ENCODE measurements around the gene SFXN5. TPM values are rescaled to one million over a fixed set of nuclear protein-coding genes. Genes with fewer than 3 reads are reported as not detected.

The SFXN5 gene
- total and polyA plus RNA-seq, 11 donors: 6.0 to 12.5 (median 8.7) TPM

DNA sequence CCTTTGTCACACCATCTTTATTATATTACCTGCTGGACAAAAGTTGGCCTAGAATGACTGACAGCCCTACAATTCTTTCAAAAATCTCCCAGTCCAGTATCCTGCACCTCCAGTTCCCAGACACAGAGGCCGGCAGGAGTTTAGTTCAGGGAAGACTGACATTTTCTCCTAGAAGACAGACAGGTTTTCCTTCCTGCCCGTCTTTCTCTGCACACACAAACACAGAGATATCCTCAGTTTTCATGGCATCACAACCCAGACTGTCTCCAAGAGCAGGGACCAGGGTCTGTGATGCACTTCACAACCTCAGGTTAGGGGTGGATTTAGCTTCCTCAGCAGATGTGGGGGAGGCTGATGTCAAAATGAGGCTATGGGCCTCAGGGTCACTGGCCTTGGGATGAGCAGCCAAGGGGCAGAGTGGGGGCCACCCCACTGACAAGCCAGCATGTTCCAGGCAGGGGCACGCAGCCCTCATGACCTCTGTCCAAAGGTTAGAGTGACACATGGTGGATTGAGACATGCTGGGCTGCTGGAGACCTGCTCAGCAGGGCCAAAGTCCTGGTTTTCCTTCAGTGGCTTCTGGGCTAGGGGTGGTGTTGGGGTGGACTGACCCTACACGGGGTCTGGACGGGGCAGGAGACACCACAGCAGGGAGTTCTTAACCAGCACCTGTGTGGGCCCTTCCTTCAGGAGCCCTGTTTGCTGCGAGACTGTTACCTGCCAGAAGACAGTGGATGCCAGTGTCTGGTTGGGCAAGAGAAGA is 70.5 kb downstream of the SFXN5 start:
- no peaks in the 10 kb centered on the region for H3K9me3 ChIP-seq
- no peak overlapping the region for H3K27ac ChIP-seq
- 92 to 97% (median 95%) methylated on average over 5 to 6 of the region's 6 CpGs for WGBS, 4 donors
- H3K27me3 ChIP-seq: no peaks in the 10 kb centered on the region
- DNase-seq: no peak
- peaks cover 0 to 30% (median 8%) of the 10 kb centered on the region in 9 donors for H3K36me3 ChIP-seq
- TF ChIP-seq POLR2A (IDR thresholded peaks at IDR 0.05): no peak
- TF ChIP-seq, protein P1, sequence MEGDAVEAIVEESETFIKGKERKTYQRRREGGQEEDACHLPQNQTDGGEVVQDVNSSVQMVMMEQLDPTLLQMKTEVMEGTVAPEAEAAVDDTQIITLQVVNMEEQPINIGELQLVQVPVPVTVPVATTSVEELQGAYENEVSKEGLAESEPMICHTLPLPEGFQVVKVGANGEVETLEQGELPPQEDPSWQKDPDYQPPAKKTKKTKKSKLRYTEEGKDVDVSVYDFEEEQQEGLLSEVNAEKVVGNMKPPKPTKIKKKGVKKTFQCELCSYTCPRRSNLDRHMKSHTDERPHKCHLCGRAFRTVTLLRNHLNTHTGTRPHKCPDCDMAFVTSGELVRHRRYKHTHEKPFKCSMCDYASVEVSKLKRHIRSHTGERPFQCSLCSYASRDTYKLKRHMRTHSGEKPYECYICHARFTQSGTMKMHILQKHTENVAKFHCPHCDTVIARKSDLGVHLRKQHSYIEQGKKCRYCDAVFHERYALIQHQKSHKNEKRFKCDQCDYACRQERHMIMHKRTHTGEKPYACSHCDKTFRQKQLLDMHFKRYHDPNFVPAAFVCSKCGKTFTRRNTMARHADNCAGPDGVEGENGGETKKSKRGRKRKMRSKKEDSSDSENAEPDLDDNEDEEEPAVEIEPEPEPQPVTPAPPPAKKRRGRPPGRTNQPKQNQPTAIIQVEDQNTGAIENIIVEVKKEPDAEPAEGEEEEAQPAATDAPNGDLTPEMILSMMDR (IDR thresholded peaks at IDR 0.05): no peak
- no peak overlapping the region for H3K4me3 ChIP-seq
- peaks cover 0 to 5% (median 0%) of the 10 kb centered on the region in 12 donors for H3K4me1 ChIP-seq
- intact Hi-C loops (cut with DNase I): no loop called here
- ATAC-seq: no peak

GRCh38 chr2:72999729-73000725 is 71.5 kb downstream of the SFXN5 start:
- intact Hi-C loops (cut with DNase I): no loop called here
- H3K27ac ChIP-seq: no peak overlapping the region
- no peaks in the 10 kb centered on the region for H3K9me3 ChIP-seq
- ATAC-seq (no peak), DNase-seq (no peak)
- no peak for TF ChIP-seq POLR2A (IDR thresholded peaks at IDR 0.05)
- TF ChIP-seq, protein P1 (IDR thresholded peaks at IDR 0.05): no peak
- WGBS, 4 donors: 93 to 96% (median 95%) methylated on average over 10 to 13 of the region's 13 CpGs
- H3K27me3 ChIP-seq: no peaks in the 10 kb centered on the region
- no peak overlapping the region for H3K4me3 ChIP-seq
- H3K36me3 ChIP-seq: peaks cover 0 to 33% (median 9%) of the 10 kb centered on the region in 9 donors
- H3K4me1 ChIP-seq: peaks cover 0 to 5% (median 0%) of the 10 kb centered on the region in 12 donors

DNA sequence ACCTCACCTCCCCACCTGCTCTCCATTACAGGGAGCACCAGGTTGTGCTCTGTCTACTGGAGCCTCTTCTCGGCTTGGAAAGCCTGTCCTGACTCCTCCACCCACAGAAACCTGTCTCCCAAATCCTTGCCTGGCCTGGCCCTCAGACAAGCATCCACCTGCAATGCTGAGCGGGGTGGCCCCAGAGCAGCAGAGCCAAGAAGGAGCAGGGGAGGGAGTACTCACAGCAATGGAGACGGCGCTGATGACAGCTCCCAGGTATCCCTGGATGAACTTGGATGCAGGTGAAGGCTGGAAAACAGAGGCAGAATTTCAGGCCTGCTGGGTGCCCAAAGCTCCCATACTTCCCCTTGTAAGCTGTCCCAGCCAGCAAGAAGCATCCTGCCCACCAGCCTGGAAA is 72.8 kb downstream of the SFXN5 start:
- H3K27ac ChIP-seq: no peak overlapping the region
- ATAC-seq (no peak), DNase-seq (peak in 1 of 5 donors; percentile 6)
- H3K4me3 ChIP-seq: no peak overlapping the region
- WGBS, 4 donors: 88 to 100% (median 91%) methylated on average over 4 of the region's 4 CpGs
- intact Hi-C loops (cut with DNase I): no loop called here
- H3K27me3 ChIP-seq: no peaks in the 10 kb centered on the region
- peaks cover 0 to 4% (median 0%) of the 10 kb centered on the region in 12 donors for H3K4me1 ChIP-seq
- peaks cover 0 to 33% (median 9%) of the 10 kb centered on the region in 9 donors for H3K36me3 ChIP-seq
- no peaks in the 10 kb centered on the region for H3K9me3 ChIP-seq
- TF ChIP-seq, protein P1 (IDR thresholded peaks at IDR 0.05): no peak
- TF ChIP-seq POLR2A (IDR thresholded peaks at IDR 0.05): no peak

DNA sequence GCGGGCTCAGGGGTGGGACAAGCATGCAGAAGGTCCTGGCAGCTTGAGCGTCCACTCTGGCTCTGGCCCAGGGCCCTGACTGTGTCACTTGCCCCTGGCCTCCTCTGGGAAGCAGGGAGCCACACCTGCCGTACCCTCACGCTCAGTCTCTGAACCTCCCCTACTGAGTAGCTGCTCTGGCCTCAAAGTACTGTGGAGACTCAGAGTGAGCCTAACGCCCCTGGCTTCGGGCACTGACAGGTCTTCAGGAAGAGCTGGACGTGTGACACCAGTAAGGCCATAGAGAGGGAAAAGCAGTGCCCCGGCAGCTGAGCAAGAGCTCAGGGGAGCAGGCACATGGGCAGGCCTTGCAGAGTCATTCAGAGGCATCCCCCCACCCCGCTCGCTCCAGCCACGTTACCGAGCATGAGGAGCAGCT is 73.3 kb downstream of the SFXN5 start:
- Histone ChIP-seq H3K4me1 (peaks cover 0 to 4% (median 0%) of the 10 kb centered on the region in 12 donors), H3K27ac (no peak overlapping the region), H3K36me3 (peaks cover 0 to 33% (median 9%) of the 10 kb centered on the region in 9 donors), H3K4me3 (no peak overlapping the region), H3K9me3 (no peaks in the 10 kb centered on the region), H3K27me3 (no peaks in the 10 kb centered on the region)
- TF ChIP-seq POLR2A (IDR thresholded peaks at IDR 0.05): no peak
- TF ChIP-seq, protein P1 (IDR thresholded peaks at IDR 0.05): no peak
- intact Hi-C loops (cut with DNase I): no loop called here
- peak in 1 of 5 donors; percentile 10 for DNase-seq
- 93 to 96% (median 96%) methylated on average over 10 to 12 of the region's 12 CpGs for WGBS, 4 donors
- ATAC-seq: peak in 1 of 4 donors; percentile 17

All from heart left ventricle (tissue), 16 donors.